ENCODE results near the gene DENND4A.

DENND4A gene

GRCh38 chr15:65792138-65792987, at the start of gene DENND4A (continued):
- TF ChIP-seq ZNF280D (tag by site-specific recombination; IDR thresholded peaks at IDR 0.05): 0 out of 2 replicates have a peak, but pooled peaks have one; percentile 60
- 0 out of 2 replicates have a peak, but pooled peaks have one; percentile 57 for TF ChIP-seq OVOL3 (tag by site-specific recombination; IDR thresholded peaks at IDR 0.05)
- TF ChIP-seq YY2 (tag by site-specific recombination; IDR thresholded peaks at IDR 0.05): peak; percentile 85
- TF ChIP-seq ZBTB1 (tag by site-specific recombination; IDR thresholded peaks at IDR 0.05): peak; percentile 96; the same call in 1 of the 2 replicates
- no peak; the same call in 1 of the 2 replicates for TF ChIP-seq ZNF777 (tag by site-specific recombination; IDR thresholded peaks at IDR 0.05; ENCODE audit: borderline replicate concordance)
- TF ChIP-seq ZNF600 (tag by site-specific recombination; IDR thresholded peaks at IDR 0.05): peak; percentile 84
- TF ChIP-seq ZNF639 (tag by site-specific recombination; IDR thresholded peaks at IDR 0.05): peak; percentile 82
- no peak for TF ChIP-seq ZNF837 (tag by site-specific recombination; IDR thresholded peaks at IDR 0.05)
- peak; percentile 99 for TF ChIP-seq ZBTB7A (tag by site-specific recombination; IDR thresholded peaks at IDR 0.05; ENCODE audit: low read depth)
- 0 out of 2 replicates have a peak, but pooled peaks have one; percentile 4 for TF ChIP-seq ZNF623 (tag by site-specific recombination; IDR thresholded peaks at IDR 0.05)
- peak; percentile 97 for TF ChIP-seq PRDM10 (tag by site-specific recombination; IDR thresholded peaks at IDR 0.05)
- TF ChIP-seq ZNF394 (tag by site-specific recombination; IDR thresholded peaks at IDR 0.05; ENCODE audit: borderline replicate concordance): peak; percentile 99
- peak; percentile 95 for TF ChIP-seq BCL11B (tag by site-specific recombination; IDR thresholded peaks at IDR 0.05; ENCODE audit: low read depth)
- no peak for TF ChIP-seq ZNF148 (tag by site-specific recombination; IDR thresholded peaks at IDR 0.05; ENCODE audit: borderline replicate concordance)
- peak; percentile 56 for TF ChIP-seq ZIC2 (tag by site-specific recombination; IDR thresholded peaks at IDR 0.05)
- TF ChIP-seq WT1 (tag by site-specific recombination; IDR thresholded peaks at IDR 0.05): peak; percentile 77
- TF ChIP-seq ZNF341 (tag by site-specific recombination; IDR thresholded peaks at IDR 0.05; ENCODE audit: low read depth): peak; percentile 57
- TF ChIP-seq ZNF391 (tag by site-specific recombination; IDR thresholded peaks at IDR 0.05; ENCODE audit: borderline replicate concordance, low read depth): peak; percentile 65; the same call in 1 of the 2 replicates

Data from HEK293 (cell line).